Measurements from ENCODE around the gene SLC17A5.
"Not testable (repeated sequence)": the region's sequence is repeated elsewhere in the genome, so short reads cannot be mapped to it uniquely, and the experiment has no call there.

Gene SLC17A5

DNA sequence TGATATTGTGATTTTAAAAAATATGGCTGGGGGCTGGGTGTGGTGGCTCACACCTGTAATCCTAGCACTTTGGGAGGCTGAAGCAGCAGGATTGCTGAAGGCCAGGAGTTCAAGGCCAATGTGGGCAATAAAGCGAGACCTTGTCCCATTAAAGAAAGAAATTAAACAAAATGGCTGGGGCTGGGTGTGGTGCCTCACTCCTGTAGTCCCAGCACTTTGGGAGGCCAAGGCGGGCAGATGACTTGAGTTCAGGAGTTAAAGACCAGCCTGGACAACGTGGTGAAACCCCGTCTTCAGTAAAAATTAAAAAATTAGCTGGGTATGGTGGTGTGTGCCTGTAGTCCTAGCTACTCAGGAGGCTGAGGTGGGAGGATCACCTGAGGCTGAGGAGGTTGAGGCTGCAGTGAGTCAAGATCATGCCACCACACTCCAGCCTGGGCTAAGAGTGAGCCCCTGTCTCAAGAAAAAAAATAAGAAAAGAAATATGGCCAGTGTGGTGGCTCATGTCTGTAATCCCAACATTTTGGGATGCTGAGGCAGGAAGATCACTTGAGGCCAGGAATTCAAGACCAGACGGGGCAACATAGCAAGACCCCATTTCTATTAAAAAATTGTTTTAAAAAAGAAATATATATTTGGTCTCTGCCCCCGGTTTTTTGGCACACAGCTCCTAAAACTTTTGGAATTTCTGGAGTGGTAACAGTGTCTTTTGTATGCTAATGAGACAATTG lies 39.8 kb downstream of the SLC17A5 start:
- DNase-seq = no peak

DNA sequence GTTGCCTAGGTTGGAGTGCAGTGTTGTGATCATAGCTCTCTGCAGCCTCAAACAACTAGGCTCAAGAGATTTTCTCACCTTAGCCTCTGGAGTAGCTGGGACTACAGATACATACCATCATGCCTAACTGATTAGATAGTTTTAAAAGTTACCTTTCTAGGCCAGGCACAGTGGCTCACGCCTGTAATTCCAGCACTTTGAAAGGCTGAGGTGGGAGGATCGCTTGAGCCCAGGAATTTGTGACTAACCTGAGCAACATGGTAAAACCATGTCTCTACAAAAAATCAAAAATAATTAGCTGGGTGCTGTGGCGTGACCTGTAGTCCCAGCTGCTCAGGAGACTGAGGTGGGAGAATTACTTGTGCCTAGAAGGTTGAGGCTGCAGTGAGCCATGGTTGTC lies 41.2 kb downstream of the SLC17A5 start:
- DNase-seq = no peak

GRCh38 chr6:73610444-73611275 lies 43.1 kb downstream of the SLC17A5 start:
- DNase-seq = peak; percentile 61

DNA sequence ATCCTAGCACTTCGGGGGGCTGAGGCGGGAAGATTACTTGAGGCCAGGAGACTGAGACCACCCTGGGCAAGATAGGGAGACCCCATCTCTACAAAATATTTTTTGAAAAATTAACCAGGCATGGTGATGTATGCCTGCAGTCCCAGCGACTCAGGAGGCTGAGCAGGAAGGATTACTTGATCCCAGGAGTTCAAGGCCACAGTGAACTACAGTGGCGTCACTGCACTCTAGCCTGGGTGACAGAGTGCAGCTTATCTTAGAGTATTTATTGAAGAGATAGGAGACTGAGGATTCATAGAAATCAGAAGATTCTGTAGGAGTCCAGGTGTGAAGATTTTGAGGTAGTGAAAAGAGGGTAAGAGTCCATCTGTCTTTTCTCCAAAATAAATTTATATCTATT lies 45.0 kb downstream of the SLC17A5 start:
- DNase-seq = no peak

DNA sequence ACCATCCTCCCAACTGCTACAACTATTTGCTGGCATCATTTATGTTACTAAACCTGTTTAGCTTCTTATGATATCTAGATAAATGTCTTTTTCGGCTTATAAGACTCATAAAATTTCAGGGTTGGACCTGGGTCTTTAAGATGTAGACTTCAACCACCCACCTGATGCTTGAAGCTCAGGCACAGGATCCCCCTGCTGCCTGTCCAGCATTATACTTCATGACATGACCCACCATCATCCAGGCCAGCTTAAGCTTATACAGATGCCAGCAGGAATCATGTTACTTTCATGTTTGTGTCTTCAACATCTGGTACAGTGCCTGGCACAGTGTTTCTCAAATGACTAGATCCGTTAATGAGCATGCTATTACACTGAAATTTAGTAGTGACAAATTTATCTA lies 47.4 kb downstream of the SLC17A5 start:
- DNase-seq = no peak

DNA sequence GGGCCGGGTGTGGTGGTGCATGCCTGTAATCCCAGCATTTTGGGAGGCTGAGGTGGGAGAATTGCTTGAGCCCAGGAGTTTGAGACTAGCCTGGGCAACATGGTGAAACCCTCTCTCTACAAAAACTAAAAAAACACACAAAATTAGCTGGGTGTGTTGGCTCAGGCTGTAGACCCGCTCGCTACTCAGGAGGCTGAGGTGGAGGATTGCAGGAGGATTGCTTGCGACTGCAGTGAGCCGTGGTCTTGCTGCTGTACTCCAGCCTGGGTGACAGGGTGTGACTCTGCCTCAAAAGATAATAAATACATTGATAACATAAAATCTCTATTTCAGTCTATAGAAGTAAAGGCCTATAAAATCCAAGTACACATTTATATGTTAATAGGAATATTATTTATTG lies 49.3 kb downstream of the SLC17A5 start:
- no peak for DNase-seq

DNA sequence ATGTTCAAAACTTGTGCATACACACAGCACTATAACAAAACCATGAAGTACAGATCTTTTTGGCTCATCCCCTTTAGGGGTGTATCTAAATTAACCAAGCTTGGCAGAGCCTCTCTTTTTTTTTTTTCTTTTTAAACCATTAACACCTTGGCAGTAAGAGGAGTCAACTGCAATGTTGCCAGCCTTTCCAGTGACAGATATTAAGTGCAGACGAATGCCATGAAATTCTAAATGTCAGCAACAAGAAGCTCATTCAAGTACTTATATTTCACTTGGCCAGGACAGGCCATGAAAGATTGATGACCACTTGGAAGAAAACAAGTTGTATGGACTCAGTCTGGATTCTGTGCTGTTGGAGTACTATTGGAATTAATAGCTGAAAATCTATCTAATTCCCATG lies 49.8 kb downstream of the SLC17A5 start:
- DNase-seq = no peak

DNA sequence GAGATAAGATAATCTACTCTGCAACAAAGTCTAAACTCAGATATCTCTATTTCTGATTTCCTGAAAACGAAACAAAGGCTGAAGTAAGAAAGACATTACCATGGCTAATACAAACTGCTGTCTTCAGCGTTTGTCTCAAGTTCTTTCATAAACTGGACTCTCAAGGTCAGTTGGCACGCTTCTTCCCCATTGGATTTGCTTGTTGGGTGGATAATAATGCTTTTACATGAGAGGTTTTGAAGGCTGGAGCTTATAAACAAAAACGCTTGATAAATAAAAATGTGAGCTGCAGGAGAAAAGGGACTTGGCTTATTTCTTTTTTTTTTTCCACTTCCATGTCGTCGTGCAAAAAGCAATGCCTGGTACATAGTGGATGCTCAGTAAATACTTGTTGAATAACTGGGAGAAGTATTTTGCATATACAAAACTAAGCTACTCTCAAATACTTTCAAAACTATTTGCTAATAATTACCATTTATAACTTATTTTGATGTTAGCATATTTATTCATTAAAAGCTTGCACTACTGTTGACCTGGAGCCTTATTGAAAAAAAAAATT lies 67.3 kb downstream of the SLC17A5 start:
- DNase-seq = no peak

DNA sequence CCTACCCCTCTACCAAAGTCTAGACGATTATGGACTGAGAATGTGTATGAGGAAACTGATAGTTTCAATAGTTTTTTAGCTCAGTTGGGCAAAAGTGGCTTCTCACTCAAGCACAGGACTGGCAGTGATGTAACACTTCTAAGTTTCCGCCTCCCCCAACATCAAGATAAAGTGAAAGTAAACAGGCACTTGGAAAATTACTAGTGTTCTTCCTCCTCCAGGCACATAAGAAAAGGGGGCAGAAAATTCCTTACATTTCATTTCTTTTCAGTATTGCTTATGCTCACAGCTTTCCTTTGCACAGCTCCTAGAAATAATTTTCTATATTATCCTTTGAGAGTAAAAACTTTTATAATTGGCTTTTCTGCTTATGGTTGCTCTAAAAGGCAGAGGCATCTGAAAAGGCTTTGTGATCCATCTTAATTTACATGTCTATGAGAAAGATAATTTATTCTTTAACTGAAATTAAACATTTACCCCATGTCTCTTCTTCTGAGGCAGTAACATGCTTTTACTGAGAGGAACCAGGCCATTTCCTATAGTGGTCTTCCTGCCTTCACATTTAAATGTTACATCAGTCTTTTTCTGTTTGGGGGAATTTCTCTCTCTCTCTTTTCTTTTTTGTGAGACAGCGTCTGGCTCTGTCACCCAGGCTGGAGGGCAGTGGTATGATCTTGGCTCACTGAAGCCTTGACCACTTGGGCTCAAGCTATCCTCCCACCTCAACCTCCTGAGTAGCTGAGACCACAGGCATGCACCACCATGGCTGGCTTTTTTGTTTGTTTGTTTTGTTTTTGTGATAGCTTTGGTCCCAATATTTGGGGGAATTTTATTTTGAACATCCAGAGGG lies 68.0 kb downstream of the SLC17A5 start:
- DNase-seq = peak; percentile 81

DNA sequence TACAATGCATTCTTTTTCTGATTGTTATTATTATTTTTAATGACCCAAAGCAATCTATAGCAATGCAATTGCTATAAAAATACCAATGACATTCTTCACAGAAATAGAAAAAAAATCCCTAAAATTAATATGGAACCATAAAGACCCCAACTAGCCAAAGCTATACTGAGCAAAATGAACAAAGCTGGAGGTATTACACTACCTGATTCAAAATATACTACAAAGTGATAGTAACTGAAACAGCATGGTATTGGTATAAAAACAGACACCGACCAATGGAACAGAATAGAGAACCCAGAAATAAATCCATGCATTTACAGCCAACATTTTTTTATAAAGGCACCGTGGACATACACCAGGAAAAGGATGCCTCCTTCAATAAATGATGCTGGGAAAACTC lies 72.5 kb downstream of the SLC17A5 start:
- DNase-seq = no peak

- DNase-seq = peak; percentile 99
These were observed 73.3 kb downstream of the SLC17A5 start for GRCh38 chr6:73580247-73581149.

DNA sequence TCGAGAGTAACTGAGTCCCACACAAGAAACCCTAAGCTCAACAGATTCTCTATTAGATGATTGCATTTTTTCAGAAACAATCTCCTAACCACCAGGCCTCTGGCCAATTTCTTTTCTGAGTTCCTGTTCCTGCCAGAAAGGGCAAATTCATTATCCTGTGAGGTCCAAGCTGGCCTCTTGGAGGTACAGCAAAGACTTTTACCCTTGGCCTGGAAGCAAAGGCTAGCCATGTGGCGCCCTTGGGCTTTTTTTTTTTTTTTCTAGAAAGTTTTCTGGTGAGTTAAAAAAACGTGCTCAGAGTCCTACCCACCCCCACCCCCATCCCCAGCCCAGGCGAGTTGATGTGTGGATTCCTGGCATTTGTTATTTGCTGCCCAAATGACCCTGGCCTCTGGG lies 73.9 kb downstream of the SLC17A5 start:
- peak; percentile 95 for DNase-seq

DNA sequence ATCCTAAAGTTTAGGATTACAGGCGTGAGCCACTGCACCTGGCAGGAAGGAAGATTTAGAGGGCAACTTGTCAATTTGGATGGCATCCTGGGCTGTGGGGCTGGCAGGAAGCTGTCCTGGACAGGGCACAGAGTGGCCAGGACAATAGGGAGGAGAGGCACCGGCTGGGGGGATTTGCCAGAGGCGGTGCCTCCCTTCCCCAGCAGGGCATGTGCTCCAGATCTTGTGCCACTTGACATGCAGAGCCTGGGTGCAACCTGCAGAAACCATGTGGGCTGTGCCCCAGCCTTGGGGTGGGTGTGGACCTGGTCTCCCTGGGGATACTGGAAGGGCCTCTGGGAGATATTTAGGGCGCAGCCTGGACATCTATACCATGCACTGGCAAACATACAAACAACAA lies 74.4 kb downstream of the SLC17A5 start:
- no peak for DNase-seq

DNA sequence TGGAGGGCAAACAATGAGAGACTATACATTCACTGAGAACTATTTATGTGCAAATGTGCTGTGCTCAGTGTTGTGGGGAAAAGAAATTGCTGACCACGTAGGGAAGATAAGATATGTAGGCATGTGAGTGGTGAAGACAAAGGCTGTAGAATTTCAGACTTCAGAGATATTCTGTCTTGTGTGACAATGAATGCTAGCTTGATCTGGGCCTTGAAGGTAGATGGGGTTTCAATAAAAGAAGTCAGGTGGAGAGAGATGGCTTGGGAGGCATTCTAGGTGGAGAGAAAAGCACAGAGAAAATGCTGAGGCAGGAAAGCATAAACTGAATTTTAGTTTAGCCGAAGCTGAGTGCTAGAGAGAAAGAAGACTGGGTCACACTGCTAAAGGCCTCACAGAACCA lies 76.1 kb downstream of the SLC17A5 start:
- no peak for DNase-seq

- DNase-seq = not testable (repeated sequence)
These were observed 81.3 kb downstream of the SLC17A5 start for GRCh38 chr6:73572531-73572930.

DNA sequence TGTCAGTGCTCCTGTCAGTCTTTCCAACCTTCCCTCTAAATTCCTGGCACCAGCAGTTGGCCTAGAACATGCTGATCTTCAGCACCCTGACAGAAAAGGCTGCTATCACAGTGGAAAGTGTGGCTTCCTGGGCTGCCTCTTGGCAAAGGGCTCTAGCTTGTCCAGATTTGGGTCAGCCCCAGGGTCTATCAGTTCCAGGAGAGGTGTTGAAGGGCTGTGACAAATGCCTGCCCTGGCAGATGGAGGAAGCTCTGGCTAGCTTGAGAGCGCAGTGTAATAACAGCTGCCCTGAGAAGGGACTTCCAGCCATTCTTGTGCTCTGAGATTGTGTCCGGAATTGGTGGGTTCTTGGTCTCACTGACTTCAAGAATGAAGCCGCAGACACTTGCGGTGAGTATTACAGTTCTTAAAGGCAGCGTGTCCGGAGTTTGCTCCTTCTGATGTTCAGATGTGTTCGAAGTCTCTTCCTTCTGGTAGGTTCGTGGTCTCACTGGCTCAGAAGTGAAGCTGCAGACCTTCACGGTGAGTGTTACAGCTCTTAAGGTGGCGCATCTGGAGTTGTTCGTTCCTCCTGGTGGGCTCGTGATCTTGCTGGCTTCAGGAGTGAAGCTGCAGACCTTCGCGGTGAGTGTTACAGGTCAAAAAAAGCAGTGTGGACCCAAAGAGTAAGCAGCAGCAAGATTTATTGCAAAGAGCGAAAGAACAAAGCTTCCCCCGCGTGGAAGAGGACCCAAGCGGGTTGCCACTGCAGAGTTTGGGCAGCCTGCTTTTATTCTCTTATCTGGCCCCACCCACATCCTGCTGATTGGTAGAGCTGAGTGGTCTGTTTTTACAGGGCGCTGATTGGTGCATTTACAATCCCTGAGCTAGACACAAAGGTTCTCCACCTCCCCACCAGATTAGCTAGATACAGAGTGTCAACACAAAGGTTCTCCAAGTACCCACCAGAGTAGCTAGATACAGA lies 82.3 kb downstream of the SLC17A5 start:
- not testable (repeated sequence) for DNase-seq

- no peak for DNase-seq
These were observed 84.7 kb downstream of the SLC17A5 start for GRCh38 chr6:73569121-73569520.

- peak; percentile 45 for DNase-seq
These were observed 86.7 kb downstream of the SLC17A5 start for GRCh38 chr6:73566954-73567591.

- DNase-seq = not testable (repeated sequence)
These were observed 87.3 kb downstream of the SLC17A5 start for GRCh38 chr6:73566486-73566871.

All from fibroblast of upper back skin (primary cell).